Psoas muscle (tissue), 8 donors: Measurements from ENCODE around the gene RBMS3. TPM values are rescaled to one million over a fixed set of nuclear protein-coding genes. Genes with fewer than 3 reads are reported as not detected.

ENCODE experiments used
- ATAC-seq, 4 donors: fragments of 200-7000 bp; cut with Tn5 transposase; one replicate each; pipeline ENCODE4 v1.9.1; 2020; ENCODE audit warnings: moderate library complexity in 3 of 4, mild to moderate bottlenecking in 2 of 4
- DNase-seq, 2 donors: peaks; one replicate each; pipeline ENCODE4 v3.0.0-alpha.2; 2020
- H3K27ac ChIP-seq: fragments of 200-600 bp; one replicate; pipeline ENCODE4 v1.8.0; 2022
- H3K27me3 ChIP-seq, 3 donors: fragments of 200-600 bp in 1 of 3; one replicate each; pipeline versions ENCODE4 v1.6.1 to v1.8.0; 2013 to 2022; ENCODE audit warnings: low read length in 2 of 3, mild to moderate bottlenecking in 2 of 3, moderate library complexity in 1 of 3; ENCODE audit not compliant: insufficient read depth in 3 of 3
- H3K36me3 ChIP-seq, 2 donors: fragments of 200-600 bp in 1 of 2; one replicate each; pipeline versions ENCODE4 v1.6.1 to v1.8.0; 2013 to 2022; ENCODE audit warnings: low read depth in 1 of 2, mild to moderate bottlenecking in 1 of 2, moderate library complexity in 1 of 2; ENCODE audit not compliant: insufficient read depth in 1 of 2
- H3K4me1 ChIP-seq: fragments of 200-600 bp; one replicate; pipeline ENCODE4 v1.8.0; 2022
- H3K4me3 ChIP-seq: fragments of 200-600 bp; one replicate; pipeline ENCODE4 v1.8.0; 2022; ENCODE audit warnings: mild to moderate bottlenecking
- H3K9me3 ChIP-seq: fragments of 200-600 bp; one replicate; pipeline ENCODE4 v1.8.0; 2022
- WGBS, 3 donors: extraction: QIAGEN DNeasy Blood & Tissue Kit; methylation state at CpG; one replicate each; pipeline versions ENCODE4 v1.1.6 to v1.1.7; 2013; 5-methylcytosine and 5-hydroxymethylcytosine counted together
- intact Hi-C, 2 donors: fragments of 100-400 bp; cut with DNase I; formaldehyde crosslinking; loops; one replicate each; pipeline versions ENCODE4 v1.11.0 to v1.14.2; 2022
- polyA plus RNA-seq, 3 donors: library from polyadenylated mRNA; stranded (reverse); fragments of 200-250 nt; gene quantifications; one replicate each; pipeline ENCODE4 v1.2.3, GENCODE V29; 2013
- total RNA-seq, 4 donors: library from RNA; stranded (reverse); fragmentation: NEBNext Ultra II Directional in 2 of 4; extraction: Animal tissue kit (Norgen Biotek cat#: 25700) in 2 of 4; gene quantifications; one replicate each; pipeline versions ENCODE4 v1.2.1 to v1.2.4, GENCODE V29; 2021 to 2023
- TF ChIP-seq, protein P1 (sequence below): fragments of 200-600 bp; IDR thresholded peaks from one replicate; pipeline ENCODE4 v1.8.0; 2022; ENCODE audit warnings: antibody characterized with exemption
- donor health status: healthy with polysubstance abuse.
- donor health status: DM: no; HTN: no; CAD: no; lungs with moderate emphysema.
- donor health status: Bipolar disorder and iron deficiency.
- donor health status: healthy.
- donor health status: DM: yes; HTN: yes; CAD: no.
- donor health status: DM: no; HTN: no; CAD: no.
- donor health status: DM: no; HTN: no; CAD: no.
- donor health status: DM: yes; HTN: yes; CAD: no.

Gene RBMS3
- total and polyA plus RNA-seq, 7 donors: 3.8 to 34.5 (median 23.5) TPM

DNA sequence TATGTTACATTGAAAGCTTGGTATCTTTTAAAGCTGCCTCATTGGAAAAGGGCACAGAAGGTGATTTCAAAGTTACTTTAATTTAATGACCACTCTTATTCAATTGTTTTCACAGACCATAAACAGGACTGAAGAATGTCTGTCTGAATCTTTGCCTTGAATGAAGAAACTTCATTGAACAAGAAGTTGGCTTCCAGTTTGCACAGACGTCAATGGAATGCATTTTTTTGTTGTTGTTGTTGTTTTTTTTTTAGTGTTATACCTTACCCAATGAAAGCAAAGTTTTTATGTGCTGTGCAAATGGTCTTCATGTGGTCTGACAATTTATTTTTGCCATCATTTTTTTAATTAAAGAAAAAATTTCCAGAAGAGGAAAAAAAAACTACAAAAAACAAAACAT, 722.9 kb downstream of the RBMS3 start:
- WGBS, 3 donors: 34 to 53% (median 41%) methylated on average over 1 of the region's 1 CpG
- no peak overlapping the region for H3K4me3 ChIP-seq
- H3K36me3 ChIP-seq: no peaks in the 10 kb centered on the region
- intact Hi-C loops: no loop called here
- ATAC-seq: no peak
- H3K4me1 ChIP-seq: peaks cover 5% of the 10 kb centered on the region
- H3K27ac ChIP-seq: no peak overlapping the region
- no peaks in the 10 kb centered on the region for H3K27me3 ChIP-seq
- DNase-seq: no peak
- TF ChIP-seq, protein P1, sequence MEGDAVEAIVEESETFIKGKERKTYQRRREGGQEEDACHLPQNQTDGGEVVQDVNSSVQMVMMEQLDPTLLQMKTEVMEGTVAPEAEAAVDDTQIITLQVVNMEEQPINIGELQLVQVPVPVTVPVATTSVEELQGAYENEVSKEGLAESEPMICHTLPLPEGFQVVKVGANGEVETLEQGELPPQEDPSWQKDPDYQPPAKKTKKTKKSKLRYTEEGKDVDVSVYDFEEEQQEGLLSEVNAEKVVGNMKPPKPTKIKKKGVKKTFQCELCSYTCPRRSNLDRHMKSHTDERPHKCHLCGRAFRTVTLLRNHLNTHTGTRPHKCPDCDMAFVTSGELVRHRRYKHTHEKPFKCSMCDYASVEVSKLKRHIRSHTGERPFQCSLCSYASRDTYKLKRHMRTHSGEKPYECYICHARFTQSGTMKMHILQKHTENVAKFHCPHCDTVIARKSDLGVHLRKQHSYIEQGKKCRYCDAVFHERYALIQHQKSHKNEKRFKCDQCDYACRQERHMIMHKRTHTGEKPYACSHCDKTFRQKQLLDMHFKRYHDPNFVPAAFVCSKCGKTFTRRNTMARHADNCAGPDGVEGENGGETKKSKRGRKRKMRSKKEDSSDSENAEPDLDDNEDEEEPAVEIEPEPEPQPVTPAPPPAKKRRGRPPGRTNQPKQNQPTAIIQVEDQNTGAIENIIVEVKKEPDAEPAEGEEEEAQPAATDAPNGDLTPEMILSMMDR: no peak
- H3K9me3 ChIP-seq: no peaks in the 10 kb centered on the region

DNA sequence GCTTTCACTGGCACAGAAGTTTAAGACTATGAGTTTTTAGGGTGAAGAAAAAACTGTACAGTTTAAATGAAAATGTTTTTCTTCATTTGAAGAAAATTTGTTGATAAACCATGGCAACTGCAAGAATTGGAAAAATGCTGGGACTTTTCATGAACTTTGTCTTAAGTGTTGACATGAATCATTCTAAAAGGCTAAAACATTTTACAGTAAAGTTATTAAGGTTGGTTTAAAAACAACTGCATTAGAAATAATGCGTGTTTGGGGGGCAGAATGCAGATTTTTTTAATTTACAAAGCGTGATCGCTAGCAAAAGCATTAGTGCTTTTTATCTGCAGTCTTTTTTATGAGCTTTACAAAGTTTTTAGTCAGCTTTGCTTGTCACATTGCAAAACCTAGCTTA, 723.6 kb downstream of the RBMS3 start:
- DNase-seq: no peak
- no peak overlapping the region for H3K4me3 ChIP-seq
- TF ChIP-seq, protein P1: no peak
- intact Hi-C loops: no loop called here
- no peaks in the 10 kb centered on the region for H3K36me3 ChIP-seq
- H3K9me3 ChIP-seq: no peaks in the 10 kb centered on the region
- 81 to 91% (median 82%) methylated on average over 3 of the region's 3 CpGs for WGBS, 3 donors
- ATAC-seq: no peak
- peaks cover 5% of the 10 kb centered on the region for H3K4me1 ChIP-seq
- H3K27me3 ChIP-seq: no peaks in the 10 kb centered on the region
- H3K27ac ChIP-seq: no peak overlapping the region

DNA sequence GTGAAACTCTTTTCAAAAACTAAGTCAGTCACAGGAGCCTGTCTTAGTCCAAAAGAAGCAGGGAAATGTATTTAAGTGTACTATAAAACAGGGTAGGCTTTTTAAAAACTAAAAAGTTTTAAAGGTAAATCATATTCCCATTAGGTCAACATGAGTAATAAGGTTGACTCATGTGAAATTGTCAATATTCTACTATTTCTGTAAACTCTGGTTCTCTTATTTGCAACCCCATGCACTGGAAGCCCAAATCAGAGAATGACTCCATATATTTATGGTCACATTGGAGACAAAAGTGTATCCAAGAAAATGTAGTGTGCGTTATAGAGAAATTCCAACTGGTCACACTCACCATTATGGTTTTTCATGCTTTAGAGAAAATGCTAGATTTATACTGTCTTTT, 725.2 kb downstream of the RBMS3 start:
- TF ChIP-seq, protein P1: no peak
- Histone ChIP-seq H3K36me3 (no peaks in the 10 kb centered on the region), H3K27me3 (no peaks in the 10 kb centered on the region), H3K27ac (no peak overlapping the region), H3K4me1 (peaks cover 8% of the 10 kb centered on the region), H3K4me3 (no peak overlapping the region), H3K9me3 (no peaks in the 10 kb centered on the region)
- no peak for DNase-seq
- no peak for ATAC-seq
- intact Hi-C loops: no loop called here
- WGBS, 3 donors: 97 to 98% (median 97%) methylated on average over 1 of the region's 1 CpG

DNA sequence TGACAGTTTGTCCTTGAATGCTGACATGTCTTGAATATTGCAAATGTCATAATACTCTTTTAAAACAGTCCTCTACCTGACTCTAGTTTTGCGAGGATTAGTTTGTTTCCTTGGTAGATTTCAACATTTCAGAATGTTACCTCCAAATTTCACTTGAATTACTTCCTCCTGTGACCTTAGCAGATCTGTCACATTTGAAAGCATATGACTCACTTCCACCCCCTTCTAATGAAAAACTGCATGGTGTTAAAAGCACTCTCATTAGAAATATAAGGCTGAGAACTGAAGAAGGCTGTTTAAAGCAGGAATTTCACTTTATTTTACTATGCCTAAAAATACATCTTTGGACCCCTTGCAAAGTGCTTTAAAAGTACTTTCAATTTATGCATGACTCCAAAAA, 726.8 kb downstream of the RBMS3 start:
- intact Hi-C loops: no loop called here
- Histone ChIP-seq H3K9me3 (no peaks in the 10 kb centered on the region), H3K36me3 (no peaks in the 10 kb centered on the region), H3K27ac (no peak overlapping the region), H3K4me1 (peaks cover 3% of the 10 kb centered on the region), H3K4me3 (no peak overlapping the region), H3K27me3 (no peaks in the 10 kb centered on the region)
- DNase-seq (no peak), ATAC-seq (no peak)
- TF ChIP-seq, protein P1: no peak
- 88 to 100% (median 90%) methylated on average over 1 of the region's 1 CpG for WGBS, 3 donors

DNA sequence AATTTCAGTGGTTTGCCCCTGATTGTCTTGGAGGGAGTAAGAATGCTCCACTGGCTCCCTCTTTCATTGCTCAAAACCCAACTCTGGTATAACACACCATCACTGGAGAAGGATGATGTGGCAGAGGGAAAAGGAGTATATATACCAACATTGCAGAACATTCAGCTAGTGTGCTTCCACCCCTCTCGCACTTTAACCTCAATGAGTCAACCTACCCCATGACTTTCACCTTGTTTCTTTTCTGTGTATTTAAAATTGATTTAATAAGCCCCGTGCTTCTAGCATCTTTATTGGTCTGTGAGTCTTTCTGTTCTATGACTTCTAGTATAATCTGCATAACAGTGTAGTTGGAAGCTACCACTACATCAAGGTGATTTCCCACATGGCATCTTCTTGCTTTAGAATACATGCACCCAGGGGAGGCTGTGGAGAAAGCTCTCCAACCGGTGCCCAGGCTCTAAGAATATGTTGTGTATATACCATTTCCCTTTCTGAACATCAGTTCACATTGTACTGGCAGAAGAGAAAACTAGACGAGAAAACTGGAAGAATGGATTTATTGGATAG, 730.4 kb downstream of the RBMS3 start:
- WGBS, 3 donors: 95 to 97% (median 96%) methylated on average over 4 of the region's 4 CpGs
- ATAC-seq: no peak

More for the DNA sequence above, 730.4 kb downstream of the RBMS3 start:
- intact Hi-C loops: no loop called here
- no peak for DNase-seq
- H3K27me3 ChIP-seq: no peaks in the 10 kb centered on the region
- H3K4me1 ChIP-seq: peaks cover 3% of the 10 kb centered on the region
- H3K36me3 ChIP-seq: no peaks in the 10 kb centered on the region
- TF ChIP-seq, protein P1: no peak
- no peak overlapping the region for H3K27ac ChIP-seq
- no peaks in the 10 kb centered on the region for H3K9me3 ChIP-seq
- H3K4me3 ChIP-seq: no peak overlapping the region
